K562 (cell line): ENCODE data around the gene WIF1. TPM values are rescaled to one million over a fixed set of nuclear protein-coding genes. Genes with fewer than 3 reads are reported as not detected.
A peak's percentile ranks its signal among the peaks of the same experiment; 100 is the strongest.

Source experiments
- ASH1L ChIP-seq: fragments of 450-650 bp; IDR thresholded peaks from 2 replicates; pipeline ENCODE4 v1.6.1; 2018; ENCODE audit warnings: borderline replicate concordance, mild to moderate bottlenecking, low read depth; ENCODE audit not compliant: partially characterized antibody
- BRCA1 ChIP-seq, 2 experiments: fragments of 450-650 bp in 1 of 2; sonication (generic) in 1 of 2; formaldehyde crosslinking in 1 of 2; IDR thresholded peaks; 2 replicates each; pipeline versions ENCODE4 v1.5.0 to v1.6.1; 2017 to 2020; ENCODE audit warnings: mild to moderate bottlenecking in 1 of 2, missing genetic modification reagents in 1 of 2
- ERF ChIP-seq: fragments of 450-650 bp; formaldehyde crosslinking; IDR thresholded peaks from 2 replicates; pipeline ENCODE4 v1.4.0; 2020; ENCODE audit warnings: mild to moderate bottlenecking, mixed read lengths
- HDAC3 ChIP-seq: fragments of 450-650 bp; IDR thresholded peaks from 2 replicates; pipeline ENCODE4 v1.6.1; 2018; ENCODE audit warnings: borderline replicate concordance, mild to moderate bottlenecking, moderate library complexity; ENCODE audit not compliant: partially characterized antibody
- HINFP ChIP-seq: fragments of 450-650 bp; conservative IDR thresholded peaks from 2 replicates; pipeline ENCODE4 v1.6.1; 2016; ENCODE audit warnings: missing genetic modification characterization, low read depth, mild to moderate bottlenecking, control low read depth, missing compliant biosample characterization
- ILK ChIP-seq: fragments of 450-650 bp; IDR thresholded peaks from 2 replicates; pipeline ENCODE4 v1.6.1; 2016; ENCODE audit warnings: missing genetic modification characterization, low read depth, mild to moderate bottlenecking, missing compliant biosample characterization, moderate library complexity, borderline replicate concordance
- KDM2B ChIP-seq: fragments of 250-450 bp; sonication (Bioruptor Pico); IDR thresholded peaks from 2 replicates; pipeline ENCODE4 v1.8.0; 2021; ENCODE audit warnings: mild to moderate bottlenecking, moderate library complexity
- KDM5B ChIP-seq: fragments of 200-600 bp; sonication (generic); IDR thresholded peaks from 2 replicates; pipeline ENCODE4 v1.6.1; 2012; ENCODE audit warnings: low read depth, mild to moderate bottlenecking, moderate library complexity, low read length, control low read depth, inconsistent platforms; ENCODE audit not compliant: insufficient replicate concordance
- MLX ChIP-seq, 2 experiments: fragments of 450-650 bp in 1 of 2; sonication (generic) in 1 of 2; formaldehyde crosslinking; conservative IDR thresholded peaks; 2 replicates each; pipeline versions ENCODE4 v1.4.0 to v1.8.1; 2020 to 2022; ENCODE audit warnings: mild to moderate bottlenecking in 1 of 2, missing genetic modification reagents in 1 of 2
- PHTF2 ChIP-seq: fragments of 250-450 bp; sonication (Bioruptor Pico); IDR thresholded peaks from 2 replicates; pipeline ENCODE4 v1.5.0; 2021; ENCODE audit warnings: mild to moderate bottlenecking
- SIN3B ChIP-seq: fragments of 450-650 bp; IDR thresholded peaks from 2 replicates; pipeline ENCODE4 v1.6.1; 2017; ENCODE audit warnings: low read depth, mild to moderate bottlenecking, moderate library complexity
- TFAP4 ChIP-seq: sonication (generic); formaldehyde crosslinking; IDR thresholded peaks from 2 replicates; pipeline ENCODE4 v1.8.0; 2022; ENCODE audit warnings: missing genetic modification reagents, mild to moderate bottlenecking, moderate library complexity, borderline replicate concordance
- XRCC5 ChIP-seq: fragments of 200-400 bp; formaldehyde crosslinking; IDR thresholded peaks from 2 replicates; pipeline ENCODE4 v1.6.1; 2017; ENCODE audit warnings: low read depth, mild to moderate bottlenecking, low read length
- ZFP30 ChIP-seq: fragments of 250-450 bp; sonication (Bioruptor Pico); IDR thresholded peaks from 2 replicates; pipeline ENCODE4 v1.8.0; 2022; ENCODE audit warnings: moderate library complexity, mild to moderate bottlenecking, inconsistent platforms, borderline replicate concordance
- ZFX ChIP-seq: sonication (generic); formaldehyde crosslinking; IDR thresholded peaks from 2 replicates; pipeline ENCODE4 v1.8.0; 2022; ENCODE audit warnings: mild to moderate bottlenecking, missing genetic modification reagents, moderate library complexity
- ZNF239 ChIP-seq: fragments of 250-450 bp; sonication (Bioruptor Pico); IDR thresholded peaks from 2 replicates; pipeline ENCODE4 v1.4.0; 2020; ENCODE audit warnings: mild to moderate bottlenecking
- ZNF586 ChIP-seq: fragments of 450-650 bp; formaldehyde crosslinking; conservative IDR thresholded peaks from 2 replicates; pipeline ENCODE4 v1.4.0; 2020; ENCODE audit warnings: mild to moderate bottlenecking, moderate library complexity
- ZNF764 ChIP-seq: fragments of 250-450 bp; sonication (Bioruptor Pico); IDR thresholded peaks from 2 replicates; pipeline ENCODE4 v1.4.0; 2020; ENCODE audit warnings: low read depth, mild to moderate bottlenecking, moderate library complexity
- ZNF830 ChIP-seq: fragments of 250-450 bp; sonication (Bioruptor Pico); IDR thresholded peaks from 2 replicates; pipeline ENCODE4 v1.5.0; 2021; ENCODE audit warnings: mild to moderate bottlenecking
- polyA plus RNA-seq, 8 experiments: library from polyadenylated mRNA; depleted of rRNA in 4 of 8; stranded (reverse) in 5 of 8; unstranded in 3 of 8; fragments of >200 nt; fragmentation: Nextera tagmentation in 2 of 8; fragmentation: Illumina TruSeq in 1 of 8; extraction: Ambion mirVana in 2 of 8; extraction: Trizol in 1 of 8; gene quantifications; 2 replicates each; pipeline versions ENCODE4 v1.2.1 to v1.2.3, GENCODE V29; 2011 to 2014; ENCODE audit warnings: inconsistent platforms in 1 of 8, missing spikeins in 1 of 8
- total RNA-seq, 7 experiments: library from RNA; depleted of rRNA in 6 of 7; stranded (reverse); fragments of >200 nt in 6 of 7; fragmentation: Illumina TruSeq in 2 of 7; extraction: Trizol in 2 of 7; gene quantifications; 2 replicates each; pipeline versions ENCODE4 v1.2.1 to v1.2.3, GENCODE V29; 2011 to 2021; ENCODE audit warnings: low replicate concordance in 1 of 7
- TF ChIP-seq, protein P1 (sequence below): fragments of 250-450 bp; sonication (Bioruptor Pico); IDR thresholded peaks from 2 replicates; pipeline ENCODE4 v1.5.1; 2021; ENCODE audit warnings: mild to moderate bottlenecking
- TF ChIP-seq, protein P2 (sequence below): fragments of 250-450 bp; sonication (Bioruptor Pico); IDR thresholded peaks from 2 replicates; pipeline ENCODE4 v1.8.0; 2022; ENCODE audit warnings: inconsistent platforms, mild to moderate bottlenecking, moderate library complexity, borderline replicate concordance

Gene WIF1
- total and polyA plus RNA-seq, 9 of the 15 experiments (the other 6 are each of a cell fraction or from before 2014, with no cell fraction given), result not detected

DNA sequence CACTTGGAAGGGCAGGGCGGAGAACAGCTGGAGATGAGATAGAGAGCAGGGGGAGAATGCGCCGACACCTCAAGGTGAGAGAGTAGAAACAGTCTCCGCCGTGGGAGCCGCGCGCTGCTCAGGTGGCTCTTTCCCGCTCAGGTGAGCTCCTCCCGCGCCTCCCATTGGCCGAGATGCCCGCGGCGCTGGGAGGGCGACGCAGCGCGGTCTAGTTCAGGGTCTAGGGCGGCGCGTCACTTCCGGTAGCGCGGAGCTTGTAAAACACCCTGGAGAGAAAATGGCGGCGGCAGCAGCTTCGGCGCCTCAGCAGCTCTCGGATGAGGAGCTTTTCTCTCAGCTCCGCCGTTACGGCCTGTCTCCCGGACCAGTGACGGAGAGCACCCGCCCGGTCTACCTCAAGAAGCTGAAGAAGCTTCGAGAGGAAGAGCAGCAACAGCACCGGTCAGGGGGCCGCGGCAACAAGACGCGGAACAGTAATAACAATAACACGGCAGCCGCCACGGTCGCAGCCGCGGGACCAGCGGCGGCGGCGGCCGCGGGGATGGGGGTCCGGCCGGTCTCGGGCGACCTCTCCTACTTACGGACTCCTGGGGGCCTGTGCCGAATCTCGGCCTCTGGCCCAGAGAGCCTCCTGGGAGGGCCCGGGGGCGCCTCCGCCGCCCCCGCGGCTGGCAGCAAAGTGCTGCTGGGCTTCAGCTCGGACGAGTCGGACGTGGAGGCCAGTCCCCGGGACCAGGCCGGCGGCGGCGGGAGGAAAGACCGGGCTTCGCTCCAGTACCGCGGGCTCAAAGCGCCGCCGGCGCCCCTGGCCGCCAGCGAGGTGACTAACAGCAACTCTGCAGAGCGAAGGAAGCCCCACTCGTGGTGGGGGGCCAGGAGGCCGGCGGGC lies 48.5 kb upstream of the WIF1 start, which contains the start of gene LEMD3 (continued):
- TF ChIP-seq BRCA1 (IDR thresholded peaks at IDR 0.05) (no peak), BRCA1 (CRISPR knock-in tag; IDR thresholded peaks at IDR 0.05) (no peak), ZFX (CRISPR knock-in tag) (peak; percentile 82), PHTF2 (CRISPR knock-in tag) (no peak), XRCC5 (no peak), ASH1L (peak; percentile 67), ZNF239 (no peak), HINFP (tag) (no peak), TFAP4 (CRISPR knock-in tag) (peak; percentile 95), ERF (no peak; the same call in 1 of the 2 replicates), ZNF830 (no peak), ZNF586 (CRISPR knock-in tag) (no peak), ZNF764 (CRISPR knock-in tag) (no peak), ILK (no peak), HDAC3 (no peak), SIN3B (peak; percentile 88), MLX (CRISPR knock-in tag; conservative IDR thresholded peaks at IDR 0.05) (no peak), KDM2B (CRISPR knock-in tag) (no peak), KDM5B (peak; percentile 87), ZFP30 (no peak)
- TF ChIP-seq, protein P1, sequence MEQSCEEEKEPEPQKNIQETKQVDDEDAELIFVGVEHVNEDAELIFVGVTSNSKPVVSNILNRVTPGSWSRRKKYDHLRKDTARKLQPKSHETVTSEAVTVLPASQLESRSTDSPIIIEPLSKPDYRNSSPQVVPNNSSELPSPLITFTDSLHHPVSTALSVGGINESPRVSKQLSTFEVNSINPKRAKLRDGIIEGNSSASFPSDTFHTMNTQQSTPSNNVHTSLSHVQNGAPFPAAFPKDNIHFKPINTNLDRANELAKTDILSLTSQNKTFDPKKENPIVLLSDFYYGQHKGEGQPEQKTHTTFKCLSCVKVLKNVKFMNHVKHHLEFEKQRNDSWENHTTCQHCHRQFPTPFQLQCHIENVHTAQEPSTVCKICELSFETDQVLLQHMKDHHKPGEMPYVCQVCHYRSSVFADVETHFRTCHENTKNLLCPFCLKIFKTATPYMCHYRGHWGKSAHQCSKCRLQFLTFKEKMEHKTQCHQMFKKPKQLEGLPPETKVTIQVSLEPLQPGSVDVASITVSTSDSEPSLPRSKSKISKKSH, result no peak
- TF ChIP-seq, protein P2, sequence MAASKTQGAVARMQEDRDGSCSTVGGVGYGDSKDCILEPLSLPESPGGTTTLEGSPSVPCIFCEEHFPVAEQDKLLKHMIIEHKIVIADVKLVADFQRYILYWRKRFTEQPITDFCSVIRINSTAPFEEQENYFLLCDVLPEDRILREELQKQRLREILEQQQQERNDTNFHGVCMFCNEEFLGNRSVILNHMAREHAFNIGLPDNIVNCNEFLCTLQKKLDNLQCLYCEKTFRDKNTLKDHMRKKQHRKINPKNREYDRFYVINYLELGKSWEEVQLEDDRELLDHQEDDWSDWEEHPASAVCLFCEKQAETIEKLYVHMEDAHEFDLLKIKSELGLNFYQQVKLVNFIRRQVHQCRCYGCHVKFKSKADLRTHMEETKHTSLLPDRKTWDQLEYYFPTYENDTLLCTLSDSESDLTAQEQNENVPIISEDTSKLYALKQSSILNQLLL (CRISPR knock-in tag), result no peak
